Measurements from ENCODE around the gene GLT8D2. TPM values are rescaled to one million over a fixed set of nuclear protein-coding genes. Genes with fewer than 3 reads are reported as not detected.
"Not testable (repeated sequence)": the region's sequence is repeated elsewhere in the genome, so short reads cannot be mapped to it uniquely, and the experiment has no call there.

Gene GLT8D2
- polyA plus RNA-seq, 2 donors = 1.4 to 1.6 TPM

DNA sequence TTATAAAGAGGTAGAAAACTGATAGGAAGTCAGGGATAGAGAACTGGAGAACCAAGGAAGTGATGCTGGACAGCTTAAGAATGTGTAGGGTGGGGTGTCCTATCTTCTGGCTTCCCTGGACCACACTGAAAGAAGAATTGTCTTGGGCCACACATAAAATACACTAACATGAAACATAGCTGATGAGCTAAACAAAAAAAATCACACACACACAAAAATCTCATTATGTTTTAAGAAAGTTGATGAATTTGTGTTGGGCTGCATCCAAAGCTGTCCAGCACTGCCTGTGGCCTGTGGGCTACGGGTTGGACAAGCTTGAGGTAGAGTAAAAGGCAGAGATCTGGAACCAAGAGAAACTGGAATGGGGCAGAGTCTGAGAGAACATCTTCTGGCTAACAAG, 7.4 kb downstream of the GLT8D2 start:
- H3K4me3 ChIP-seq (ENCODE audit: low read depth in 1 of 2, low read length in 2 of 2) = no peak overlapping the region
- no peaks in the 10 kb centered on the region for H3K27me3 ChIP-seq (ENCODE audit: control insufficient read depth in 1 of 2, insufficient read depth in 2 of 2, low read length in 2 of 2)
- H3K9me3 ChIP-seq (ENCODE audit: control insufficient read depth in 2 of 2, insufficient read depth in 1 of 2, low read depth in 1 of 2, low read length in 1 of 2) = peaks cover 0 to 2% of the 10 kb centered on the region in 2 donors
- H3K36me3 ChIP-seq (ENCODE audit: control insufficient read depth in 2 of 2, insufficient read depth in 2 of 2, low read length in 1 of 2) = no peaks in the 10 kb centered on the region
- WGBS, 2 donors = 74 to 84% methylated on average over 1 of the region's 1 CpG
- H3K4me1 ChIP-seq (ENCODE audit: control insufficient read depth in 2 of 2, insufficient read depth in 2 of 2, low read length in 1 of 2) = no peaks in the 10 kb centered on the region
- no peak overlapping the region for H3K27ac ChIP-seq (ENCODE audit: low read depth in 2 of 2, low read length in 1 of 2)

DNA sequence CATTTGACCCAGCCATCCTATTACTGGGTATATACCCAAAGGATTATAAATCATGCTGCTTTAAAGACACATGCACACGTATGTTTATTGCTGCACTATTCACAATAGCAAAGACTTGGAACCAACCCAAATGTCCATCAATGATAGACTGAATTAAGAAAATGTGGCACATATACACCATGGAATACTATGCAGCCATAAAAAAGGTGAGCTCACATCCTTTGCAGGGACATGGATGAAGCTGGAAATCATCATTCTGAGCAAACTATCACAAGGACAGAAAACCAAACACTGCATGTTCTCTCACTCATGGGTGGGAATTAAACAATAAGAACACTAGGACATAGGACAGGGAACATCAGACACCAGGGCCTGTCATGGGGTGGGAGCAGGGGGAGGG, 10.2 kb downstream of the GLT8D2 start:
- H3K36me3 ChIP-seq (ENCODE audit: control insufficient read depth in 2 of 2, insufficient read depth in 2 of 2, low read length in 1 of 2); H3K27me3 ChIP-seq (ENCODE audit: control insufficient read depth in 1 of 2, insufficient read depth in 2 of 2, low read length in 2 of 2); H3K4me3 ChIP-seq (ENCODE audit: low read depth in 1 of 2, low read length in 2 of 2); H3K9me3 ChIP-seq (ENCODE audit: control insufficient read depth in 2 of 2, insufficient read depth in 1 of 2, low read depth in 1 of 2, low read length in 1 of 2); H3K4me1 ChIP-seq (ENCODE audit: control insufficient read depth in 2 of 2, insufficient read depth in 2 of 2, low read length in 1 of 2); H3K27ac ChIP-seq (ENCODE audit: low read depth in 2 of 2, low read length in 1 of 2): not testable (repeated sequence)
- WGBS, 2 donors = 54 to 86% methylated on average over 1 of the region's 1 CpG

DNA sequence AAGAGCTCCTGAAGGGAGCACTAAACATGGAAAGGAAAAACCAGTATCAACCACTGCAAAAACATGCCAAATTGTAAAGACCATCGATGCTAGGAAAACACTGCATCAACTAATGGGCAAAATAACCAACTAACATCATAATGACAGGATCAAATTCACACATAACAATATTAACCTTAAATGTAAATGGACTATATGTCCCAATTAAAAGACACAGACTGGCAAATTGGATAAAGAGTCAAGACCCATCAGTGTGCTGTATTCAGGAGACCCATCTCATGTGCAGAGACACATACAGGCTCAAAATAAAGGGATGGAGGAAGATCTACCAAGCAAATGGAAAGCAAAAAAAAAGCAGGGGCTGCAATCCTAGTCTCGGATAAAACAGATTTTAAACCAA, 13.8 kb downstream of the GLT8D2 start:
- H3K9me3 ChIP-seq (ENCODE audit: control insufficient read depth in 2 of 2, insufficient read depth in 1 of 2, low read depth in 1 of 2, low read length in 1 of 2); H3K4me1 ChIP-seq (ENCODE audit: control insufficient read depth in 2 of 2, insufficient read depth in 2 of 2, low read length in 1 of 2): not testable (repeated sequence)
- WGBS, 2 donors = 85 to 88% methylated on average over 2 of the region's 2 CpGs

DNA sequence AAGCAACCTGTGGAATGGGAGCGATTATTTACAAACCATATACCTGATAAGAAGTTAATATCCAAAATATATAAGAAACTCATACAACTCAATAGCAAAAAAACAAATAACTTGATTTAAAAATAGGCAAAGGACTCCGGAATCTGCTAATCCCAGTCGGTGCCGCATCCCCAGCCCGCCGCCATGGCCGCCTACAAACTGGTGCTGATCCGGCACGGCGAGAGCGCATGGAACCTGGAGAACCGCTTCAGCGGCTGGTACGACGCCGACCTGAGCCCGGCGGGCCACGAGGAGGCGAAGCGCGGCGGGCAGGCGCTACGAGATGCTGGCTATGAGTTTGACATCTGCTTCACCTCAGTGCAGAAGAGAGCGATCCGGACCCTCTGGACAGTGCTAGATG, 19.4 kb downstream of the GLT8D2 start:
- H3K4me3 ChIP-seq (ENCODE audit: low read depth in 1 of 2, low read length in 2 of 2); H3K9me3 ChIP-seq (ENCODE audit: control insufficient read depth in 2 of 2, insufficient read depth in 1 of 2, low read depth in 1 of 2, low read length in 1 of 2); H3K36me3 ChIP-seq (ENCODE audit: control insufficient read depth in 2 of 2, insufficient read depth in 2 of 2, low read length in 1 of 2); H3K27ac ChIP-seq (ENCODE audit: low read depth in 2 of 2, low read length in 1 of 2); H3K4me1 ChIP-seq (ENCODE audit: control insufficient read depth in 2 of 2, insufficient read depth in 2 of 2, low read length in 1 of 2); H3K27me3 ChIP-seq (ENCODE audit: control insufficient read depth in 1 of 2, insufficient read depth in 2 of 2, low read length in 2 of 2): not testable (repeated sequence)
- 92 to 96% methylated on average over 7 to 10 of the region's 27 CpGs for WGBS, 2 donors

More for the DNA sequence above, 13.8 kb downstream of the GLT8D2 start:
- not testable (repeated sequence) for H3K27ac ChIP-seq (ENCODE audit: low read depth in 2 of 2, low read length in 1 of 2); H3K27me3 ChIP-seq (ENCODE audit: control insufficient read depth in 1 of 2, insufficient read depth in 2 of 2, low read length in 2 of 2); H3K4me3 ChIP-seq (ENCODE audit: low read depth in 1 of 2, low read length in 2 of 2); H3K36me3 ChIP-seq (ENCODE audit: control insufficient read depth in 2 of 2, insufficient read depth in 2 of 2, low read length in 1 of 2)

DNA sequence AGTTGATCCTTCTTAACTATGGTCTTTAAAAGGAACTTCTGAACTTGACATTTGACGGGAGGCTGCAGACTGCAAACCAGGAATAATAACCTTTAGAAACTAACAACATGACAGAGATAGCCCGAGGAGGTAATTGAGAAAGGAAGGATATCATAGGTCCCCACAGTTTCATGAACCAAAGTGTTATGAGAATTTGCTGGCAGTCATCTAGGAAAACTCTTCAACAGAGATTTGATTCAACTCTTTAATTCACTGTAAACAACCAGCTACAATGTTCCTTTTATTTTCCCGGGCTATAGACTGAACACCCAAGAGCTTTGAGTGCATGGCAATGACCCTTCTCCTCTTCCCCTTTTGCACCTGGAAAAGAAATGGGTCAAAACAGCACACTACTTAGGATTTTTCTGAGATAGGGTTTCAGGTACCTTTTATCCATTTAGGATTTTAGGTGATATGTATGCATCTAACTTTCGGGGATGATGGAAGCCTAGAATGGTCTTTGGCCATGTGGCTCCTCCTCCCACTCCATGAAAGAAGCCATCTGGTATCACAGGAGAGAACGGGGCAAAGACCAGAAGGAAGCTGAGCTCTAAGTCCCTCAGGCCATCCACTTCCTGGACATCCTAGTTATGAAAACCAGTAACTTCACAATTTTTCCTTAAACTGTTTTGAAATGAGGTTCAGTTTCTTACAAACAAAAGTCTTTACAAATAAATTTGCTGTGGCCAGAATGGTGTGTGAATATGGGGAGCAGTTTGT, 23.0 kb downstream of the GLT8D2 start:
- no peak overlapping the region for H3K27ac ChIP-seq (ENCODE audit: low read depth in 2 of 2, low read length in 1 of 2)
- no peaks in the 10 kb centered on the region for H3K27me3 ChIP-seq (ENCODE audit: control insufficient read depth in 1 of 2, insufficient read depth in 2 of 2, low read length in 2 of 2)
- no peak overlapping the region for H3K4me3 ChIP-seq (ENCODE audit: low read depth in 1 of 2, low read length in 2 of 2)
- H3K9me3 ChIP-seq (ENCODE audit: control insufficient read depth in 2 of 2, insufficient read depth in 1 of 2, low read depth in 1 of 2, low read length in 1 of 2) = no peaks in the 10 kb centered on the region
- no peaks in the 10 kb centered on the region for H3K4me1 ChIP-seq (ENCODE audit: control insufficient read depth in 2 of 2, insufficient read depth in 2 of 2, low read length in 1 of 2)
- no peaks in the 10 kb centered on the region for H3K36me3 ChIP-seq (ENCODE audit: control insufficient read depth in 2 of 2, insufficient read depth in 2 of 2, low read length in 1 of 2)
- WGBS, 2 donors = 47 to 52% methylated on average over 5 of the region's 5 CpGs

DNA sequence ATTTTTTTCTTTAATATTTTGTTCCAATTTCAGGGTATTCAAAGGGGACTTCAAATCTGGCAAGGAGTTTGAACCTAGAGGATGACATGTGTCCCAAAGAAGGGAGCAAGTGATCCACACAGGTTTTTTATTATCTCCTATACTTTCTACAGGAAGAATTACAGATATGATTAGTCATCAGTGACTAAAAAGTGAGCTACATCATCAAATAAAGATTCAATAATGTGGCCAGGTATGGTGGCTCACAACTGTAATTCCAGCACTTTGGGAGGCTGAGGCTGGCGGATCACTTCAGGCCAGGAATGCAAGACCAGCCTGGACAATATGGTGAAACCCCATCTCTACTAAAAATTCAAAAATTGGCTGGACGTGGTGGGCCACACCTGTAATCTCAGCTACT, 24.2 kb downstream of the GLT8D2 start:
- Histone ChIP-seq H3K36me3 (ENCODE audit: control insufficient read depth in 2 of 2, insufficient read depth in 2 of 2, low read length in 1 of 2) (no peaks in the 10 kb centered on the region), H3K27ac (ENCODE audit: low read depth in 2 of 2, low read length in 1 of 2) (no peak overlapping the region), H3K9me3 (ENCODE audit: control insufficient read depth in 2 of 2, insufficient read depth in 1 of 2, low read depth in 1 of 2, low read length in 1 of 2) (no peaks in the 10 kb centered on the region), H3K27me3 (ENCODE audit: control insufficient read depth in 1 of 2, insufficient read depth in 2 of 2, low read length in 2 of 2) (no peaks in the 10 kb centered on the region), H3K4me3 (ENCODE audit: low read depth in 1 of 2, low read length in 2 of 2) (no peak overlapping the region), H3K4me1 (ENCODE audit: control insufficient read depth in 2 of 2, insufficient read depth in 2 of 2, low read length in 1 of 2) (no peaks in the 10 kb centered on the region)
- 93 to 96% methylated on average over 2 of the region's 2 CpGs for WGBS, 2 donors

DNA sequence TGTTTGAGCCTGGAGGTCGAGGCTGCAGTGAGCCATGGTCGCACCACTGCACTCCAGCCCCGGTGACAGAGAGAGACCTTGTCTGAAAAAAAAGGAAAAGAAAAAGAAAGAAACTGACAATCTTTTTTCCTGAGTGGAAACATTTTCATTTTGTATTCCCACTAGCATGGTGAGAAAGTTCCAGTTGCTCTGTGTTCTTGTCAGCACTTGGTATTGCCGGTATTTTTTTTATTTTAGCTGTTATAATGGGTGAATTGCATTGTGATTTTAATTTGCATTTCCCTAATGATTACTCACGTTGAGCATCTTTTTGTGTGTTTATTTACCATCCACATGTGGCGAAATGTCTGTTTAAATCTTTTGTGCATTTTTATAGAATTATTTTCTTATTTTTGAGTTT, 25.6 kb downstream of the GLT8D2 start:
- Histone ChIP-seq H3K27ac (ENCODE audit: low read depth in 2 of 2, low read length in 1 of 2) (no peak overlapping the region), H3K4me1 (ENCODE audit: control insufficient read depth in 2 of 2, insufficient read depth in 2 of 2, low read length in 1 of 2) (no peaks in the 10 kb centered on the region), H3K4me3 (ENCODE audit: low read depth in 1 of 2, low read length in 2 of 2) (no peak overlapping the region), H3K36me3 (ENCODE audit: control insufficient read depth in 2 of 2, insufficient read depth in 2 of 2, low read length in 1 of 2) (no peaks in the 10 kb centered on the region), H3K27me3 (ENCODE audit: control insufficient read depth in 1 of 2, insufficient read depth in 2 of 2, low read length in 2 of 2) (no peaks in the 10 kb centered on the region), H3K9me3 (ENCODE audit: control insufficient read depth in 2 of 2, insufficient read depth in 1 of 2, low read depth in 1 of 2, low read length in 1 of 2) (no peaks in the 10 kb centered on the region)
- 93 to 94% methylated on average over 6 of the region's 6 CpGs for WGBS, 2 donors

DNA sequence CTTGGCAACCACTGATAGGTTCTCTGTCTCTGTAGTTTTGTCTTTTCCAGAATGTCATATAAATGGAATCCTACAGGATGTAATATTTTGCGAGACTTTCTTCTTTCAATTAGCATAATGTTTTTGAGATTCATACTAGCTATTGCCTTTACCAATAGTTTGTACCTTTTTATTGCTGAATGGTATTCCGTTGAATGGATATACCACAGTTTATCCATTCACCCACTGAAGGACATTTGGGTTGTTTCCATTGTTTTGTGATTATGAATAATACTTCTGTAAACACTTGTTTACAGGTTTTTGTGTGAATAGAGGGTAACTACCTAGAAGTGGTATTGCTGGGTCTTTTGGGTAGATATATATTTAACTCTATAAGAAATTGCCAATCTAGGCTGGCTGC, 26.3 kb downstream of the GLT8D2 start:
- no peak overlapping the region for H3K4me3 ChIP-seq (ENCODE audit: low read depth in 1 of 2, low read length in 2 of 2)
- no peaks in the 10 kb centered on the region for H3K27me3 ChIP-seq (ENCODE audit: control insufficient read depth in 1 of 2, insufficient read depth in 2 of 2, low read length in 2 of 2)
- H3K36me3 ChIP-seq (ENCODE audit: control insufficient read depth in 2 of 2, insufficient read depth in 2 of 2, low read length in 1 of 2) = no peaks in the 10 kb centered on the region
- H3K4me1 ChIP-seq (ENCODE audit: control insufficient read depth in 2 of 2, insufficient read depth in 2 of 2, low read length in 1 of 2) = no peaks in the 10 kb centered on the region
- WGBS, 2 donors = 61 to 71% methylated on average over 2 of the region's 2 CpGs
- H3K27ac ChIP-seq (ENCODE audit: low read depth in 2 of 2, low read length in 1 of 2) = no peak overlapping the region
- no peaks in the 10 kb centered on the region for H3K9me3 ChIP-seq (ENCODE audit: control insufficient read depth in 2 of 2, insufficient read depth in 1 of 2, low read depth in 1 of 2, low read length in 1 of 2)

DNA sequence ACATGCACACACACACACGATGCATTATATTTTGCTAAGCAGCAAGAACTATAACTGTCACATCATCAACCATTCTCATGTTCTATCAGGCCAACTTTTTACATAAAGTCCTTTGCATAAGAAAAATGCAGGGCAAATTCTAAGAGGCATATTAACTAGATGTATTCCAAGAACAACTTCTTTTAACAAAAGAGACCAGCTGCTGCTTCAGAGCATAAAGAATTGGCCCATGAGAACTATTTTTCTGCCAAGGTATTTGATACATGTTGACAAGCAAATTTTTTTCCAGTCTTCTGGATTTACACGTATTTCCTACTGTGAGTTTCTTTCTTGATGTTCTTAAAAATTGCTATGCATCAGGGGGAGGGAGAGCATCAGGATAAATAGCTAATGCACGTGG, 27.2 kb downstream of the GLT8D2 start:
- Histone ChIP-seq H3K9me3 (ENCODE audit: control insufficient read depth in 2 of 2, insufficient read depth in 1 of 2, low read depth in 1 of 2, low read length in 1 of 2) (no peaks in the 10 kb centered on the region), H3K36me3 (ENCODE audit: control insufficient read depth in 2 of 2, insufficient read depth in 2 of 2, low read length in 1 of 2) (no peaks in the 10 kb centered on the region), H3K4me1 (ENCODE audit: control insufficient read depth in 2 of 2, insufficient read depth in 2 of 2, low read length in 1 of 2) (no peaks in the 10 kb centered on the region), H3K27me3 (ENCODE audit: control insufficient read depth in 1 of 2, insufficient read depth in 2 of 2, low read length in 2 of 2) (no peaks in the 10 kb centered on the region), H3K27ac (ENCODE audit: low read depth in 2 of 2, low read length in 1 of 2) (no peak overlapping the region), H3K4me3 (ENCODE audit: low read depth in 1 of 2, low read length in 2 of 2) (no peak overlapping the region)
- 33 to 48% methylated on average over 3 of the region's 3 CpGs for WGBS, 2 donors

DNA sequence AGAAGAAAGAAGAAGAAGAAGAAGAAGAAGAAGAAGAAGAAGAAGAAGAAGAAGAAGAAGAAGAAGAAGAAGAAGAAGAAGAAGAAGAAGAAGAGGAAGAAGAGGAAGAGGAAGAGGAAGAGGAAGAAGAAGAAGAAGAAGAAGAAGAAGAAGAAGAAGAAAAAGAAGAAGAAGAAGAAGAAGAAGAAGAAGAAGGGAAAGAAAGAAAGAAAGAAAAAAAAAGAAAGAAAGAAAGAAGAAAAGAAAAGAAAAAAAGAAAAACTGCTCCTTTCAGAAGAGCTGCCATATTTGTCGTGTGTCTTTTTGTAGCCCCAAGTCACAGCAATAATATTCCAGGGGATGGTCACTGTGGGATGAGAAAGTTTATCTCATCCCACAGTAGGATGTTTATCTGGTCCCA, 28.1 kb downstream of the GLT8D2 start:
- H3K36me3 ChIP-seq (ENCODE audit: control insufficient read depth in 2 of 2, insufficient read depth in 2 of 2, low read length in 1 of 2); H3K9me3 ChIP-seq (ENCODE audit: control insufficient read depth in 2 of 2, insufficient read depth in 1 of 2, low read depth in 1 of 2, low read length in 1 of 2); H3K27me3 ChIP-seq (ENCODE audit: control insufficient read depth in 1 of 2, insufficient read depth in 2 of 2, low read length in 2 of 2); H3K27ac ChIP-seq (ENCODE audit: low read depth in 2 of 2, low read length in 1 of 2); H3K4me1 ChIP-seq (ENCODE audit: control insufficient read depth in 2 of 2, insufficient read depth in 2 of 2, low read length in 1 of 2); H3K4me3 ChIP-seq (ENCODE audit: low read depth in 1 of 2, low read length in 2 of 2): not testable (repeated sequence)
- 85 to 90% methylated on average over 1 of the region's 1 CpG for WGBS, 2 donors
